ENCODE results near the gene CNNM3. TPM values are rescaled to one million over a fixed set of nuclear protein-coding genes. Genes with fewer than 3 reads are reported as not detected.
A peak's percentile ranks its signal among the peaks of the same experiment; 100 is the strongest.

CNNM3 gene
- polyA plus RNA-seq, 4 donors: 5.7 to 36.8 (median 11.3) TPM

DNA sequence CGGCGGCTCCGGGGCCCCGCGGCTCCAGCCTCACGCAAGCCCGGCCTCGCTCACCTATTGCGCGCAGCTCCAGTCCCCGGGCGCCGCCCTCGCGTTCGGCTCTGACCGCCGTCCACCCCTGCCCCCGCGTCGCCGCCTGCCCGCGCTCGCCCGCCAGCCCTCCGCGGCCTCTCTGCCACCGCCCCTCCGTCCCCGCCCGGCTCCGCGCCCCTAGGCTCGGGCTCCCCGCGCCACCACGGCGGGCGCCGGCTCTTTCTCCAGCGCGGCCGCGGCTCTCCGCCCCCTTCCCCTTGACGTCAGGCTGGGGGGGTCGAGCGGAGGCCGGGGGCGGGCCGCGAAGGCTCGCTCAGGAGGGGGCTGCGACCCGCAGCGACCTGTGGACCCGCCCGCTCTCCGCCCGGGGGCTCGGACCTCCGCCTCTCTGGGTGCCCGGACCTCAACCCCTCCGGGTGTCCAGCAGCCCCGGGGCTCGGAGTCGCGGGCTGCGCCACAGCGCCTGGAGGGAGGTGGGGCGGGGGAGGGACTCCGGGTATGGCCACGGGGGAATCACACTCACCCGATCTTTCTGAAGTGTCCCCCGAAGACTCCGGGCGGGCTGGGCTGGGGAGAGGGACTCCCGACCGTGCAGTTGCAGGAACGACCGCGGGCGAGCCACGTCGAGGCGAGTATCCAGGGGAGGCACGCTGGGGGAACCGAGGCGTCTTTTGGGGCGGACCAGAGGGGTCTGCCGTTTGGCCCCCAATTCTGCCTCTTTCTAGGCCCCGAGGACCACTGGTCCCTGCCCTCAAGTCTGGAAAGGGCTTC lies 54.0 kb downstream of the CNNM3 start, which contains the start of gene SEMA4C:
Gene SEMA4C, minus strand, starts transcription at position 259 of the 804 bp plus-strand sequence. CDS start 2,194 bp downstream, outside the sequence.
- Histone ChIP-seq H3K27me3 (ENCODE audit: control insufficient read depth in 3 of 3, insufficient read depth in 3 of 3, low read length in 3 of 3) (peaks cover 0 to 10% (median 0%) of the 10 kb centered on the region in 3 donors), H3K36me3 (ENCODE audit: control insufficient read depth in 3 of 3, insufficient read depth in 2 of 3, low read depth in 1 of 3, low read length in 3 of 3) (peaks cover 0 to 31% (median 0%) of the 10 kb centered on the region in 3 donors), H3K27ac (ENCODE audit: low read depth in 1 of 3, low read length in 2 of 3) (peak within 1 kb of the TSS; percentile 43 to 91 (median 91)), H3K4me1 (ENCODE audit: control insufficient read depth in 3 of 3, insufficient read depth in 2 of 3, low read depth in 1 of 3, low read length in 2 of 3) (peaks cover 0 to 40% (median 6%) of the 10 kb centered on the region in 3 donors), H3K9me3 (ENCODE audit: control insufficient read depth in 2 of 2, insufficient read depth in 1 of 2, low read depth in 1 of 2, low read length in 1 of 2) (no peaks in the 10 kb centered on the region), H3K4me3 (ENCODE audit: low read depth in 1 of 3, low read length in 3 of 3) (peak within 1 kb of the TSS; percentile 76 to 96 (median 81))
- FAIRE-seq: no peak
- 0 to 3% (median 1%) methylated on average over 30 to 93 of the region's 93 CpGs for WGBS, 3 donors
- peak in 1 of 2 donors; percentile 82 for DNase-seq

DNA sequence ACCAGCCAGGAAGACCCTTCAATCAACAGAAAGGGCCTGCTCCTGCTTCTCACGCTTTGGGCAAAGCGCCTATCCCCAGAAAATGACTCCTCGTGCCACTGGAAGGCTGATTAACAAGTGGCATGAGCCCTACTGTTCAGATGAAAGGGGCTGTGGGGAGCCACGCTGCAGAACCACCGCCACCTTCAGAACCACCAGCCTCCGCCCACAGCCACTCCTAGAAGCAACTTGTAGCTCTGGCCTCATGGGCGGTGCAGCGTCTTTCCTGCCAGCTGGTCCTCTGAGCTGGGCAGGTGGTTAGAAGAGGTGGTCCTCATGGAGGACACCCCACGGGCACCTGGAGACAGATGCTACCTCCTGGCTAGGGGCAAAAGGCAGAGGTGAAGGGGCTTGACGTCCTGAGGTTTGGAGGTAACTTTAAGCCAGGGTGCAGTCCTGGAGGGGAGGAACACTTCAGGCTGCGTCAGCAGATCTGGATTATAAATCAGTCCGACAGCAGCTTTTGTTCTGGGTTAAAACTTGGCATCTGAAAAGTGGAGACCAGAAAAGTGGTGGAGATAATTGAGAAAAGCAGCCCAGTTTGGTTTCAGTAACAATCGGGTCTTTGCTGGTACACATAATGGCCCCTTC lies 54.7 kb downstream of the CNNM3 start:
- 4 to 11% (median 10%) methylated on average over 13 of the region's 13 CpGs for WGBS, 3 donors
- Histone ChIP-seq H3K27ac (ENCODE audit: low read depth in 1 of 3, low read length in 2 of 3) (peak overlapping the region in 2 of 3 donors; percentile 58 to 86), H3K9me3 (ENCODE audit: control insufficient read depth in 2 of 2, insufficient read depth in 1 of 2, low read depth in 1 of 2, low read length in 1 of 2) (no peaks in the 10 kb centered on the region), H3K36me3 (ENCODE audit: control insufficient read depth in 3 of 3, insufficient read depth in 2 of 3, low read depth in 1 of 3, low read length in 3 of 3) (peaks cover 0 to 23% (median 0%) of the 10 kb centered on the region in 3 donors), H3K4me1 (ENCODE audit: control insufficient read depth in 3 of 3, insufficient read depth in 2 of 3, low read depth in 1 of 3, low read length in 2 of 3) (peaks cover 0 to 46% (median 6%) of the 10 kb centered on the region in 3 donors), H3K27me3 (ENCODE audit: control insufficient read depth in 3 of 3, insufficient read depth in 3 of 3, low read length in 3 of 3) (peaks cover 0 to 12% (median 0%) of the 10 kb centered on the region in 3 donors), H3K4me3 (ENCODE audit: low read depth in 1 of 3, low read length in 3 of 3) (peak overlapping the region; percentile 76 to 96 (median 81))
- DNase-seq (peak; percentile 43 to 68), FAIRE-seq (no peak)

DNA sequence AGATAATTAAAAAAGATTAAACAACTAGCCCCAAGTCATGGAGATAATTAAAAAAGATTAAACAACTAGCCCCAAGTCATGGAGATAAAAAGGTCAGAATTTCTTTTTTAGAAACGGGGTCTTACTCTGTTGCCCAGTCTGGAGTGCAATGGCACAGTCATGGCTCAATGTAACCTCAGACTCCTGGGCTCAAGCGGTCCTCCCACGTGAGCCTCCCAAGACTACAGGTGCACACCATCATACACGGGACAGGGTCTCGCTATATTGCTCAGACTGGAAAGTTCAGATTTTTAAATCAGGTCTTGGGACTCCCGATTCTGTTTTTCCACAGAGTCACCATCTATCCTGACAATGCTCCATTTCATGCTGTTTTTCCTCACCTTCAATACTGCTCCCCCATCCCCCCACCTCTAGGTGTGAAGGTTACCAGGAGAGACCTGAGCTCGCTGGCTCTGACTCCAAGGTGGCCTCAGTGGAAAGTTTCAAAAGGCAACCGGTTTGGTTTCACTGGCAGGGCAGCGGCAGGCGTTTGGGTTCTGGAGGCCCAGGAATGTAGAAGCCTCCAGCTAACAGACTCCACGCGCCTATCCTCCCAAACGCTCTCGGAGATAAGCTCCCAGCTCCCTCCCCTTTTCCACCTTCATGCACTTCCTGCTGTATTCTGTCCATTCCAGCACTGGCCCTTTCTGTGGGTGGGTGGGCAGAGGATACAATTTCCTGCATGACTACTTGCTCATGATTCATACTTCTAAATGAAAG lies 56.7 kb downstream of the CNNM3 start:
- FAIRE-seq (no peak), DNase-seq (no peak)
- Histone ChIP-seq H3K9me3 (ENCODE audit: control insufficient read depth in 2 of 2, insufficient read depth in 1 of 2, low read depth in 1 of 2, low read length in 1 of 2) (no peaks in the 10 kb centered on the region), H3K27me3 (ENCODE audit: control insufficient read depth in 3 of 3, insufficient read depth in 3 of 3, low read length in 3 of 3) (peaks cover 0 to 12% (median 0%) of the 10 kb centered on the region in 3 donors), H3K27ac (ENCODE audit: low read depth in 1 of 3, low read length in 2 of 3) (no peak overlapping the region), H3K4me1 (ENCODE audit: control insufficient read depth in 3 of 3, insufficient read depth in 2 of 3, low read depth in 1 of 3, low read length in 2 of 3) (peaks cover 0 to 33% (median 3%) of the 10 kb centered on the region in 3 donors), H3K4me3 (ENCODE audit: low read depth in 1 of 3, low read length in 3 of 3) (no peak overlapping the region), H3K36me3 (ENCODE audit: control insufficient read depth in 3 of 3, insufficient read depth in 2 of 3, low read depth in 1 of 3, low read length in 3 of 3) (peaks cover 0 to 3% (median 0%) of the 10 kb centered on the region in 3 donors)
- WGBS, 3 donors: 49 to 64% (median 55%) methylated on average over 14 of the region's 14 CpGs

DNA sequence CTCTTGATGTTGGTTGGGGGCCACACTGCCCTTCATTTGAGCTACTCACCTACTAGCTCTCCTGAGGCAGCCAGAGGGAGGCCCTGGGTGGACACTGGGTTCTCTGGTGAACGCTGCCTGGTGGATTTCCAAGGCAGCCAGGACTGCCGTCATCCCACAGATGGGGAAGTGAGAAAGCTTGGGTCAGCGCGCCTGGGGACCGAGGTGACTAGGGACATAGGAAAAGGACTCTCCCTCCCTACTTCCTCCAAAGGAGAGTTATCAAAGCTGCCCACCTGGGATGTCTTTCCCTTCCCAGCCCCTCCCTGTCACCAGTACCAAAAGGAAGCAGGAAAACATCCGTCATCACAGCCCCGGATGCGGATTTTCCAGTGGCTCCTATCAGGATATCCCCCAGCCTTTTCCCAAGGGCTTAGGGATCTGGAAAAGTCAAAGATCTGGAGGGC lies 57.6 kb downstream of the CNNM3 start:
- no peak for DNase-seq

GRCh38 chr2:96874198-96874831 lies 58.2 kb downstream of the CNNM3 start:
- H3K4me3 ChIP-seq (ENCODE audit: low read depth in 1 of 3, low read length in 3 of 3): no peak overlapping the region
- H3K27ac ChIP-seq (ENCODE audit: low read depth in 1 of 3, low read length in 2 of 3): peak overlapping the region in 1 of 3 donors; percentile 73
- DNase-seq (no peak), FAIRE-seq (no peak)
- no peaks in the 10 kb centered on the region for H3K36me3 ChIP-seq (ENCODE audit: control insufficient read depth in 3 of 3, insufficient read depth in 2 of 3, low read depth in 1 of 3, low read length in 3 of 3)
- H3K9me3 ChIP-seq (ENCODE audit: control insufficient read depth in 2 of 2, insufficient read depth in 1 of 2, low read depth in 1 of 2, low read length in 1 of 2): no peaks in the 10 kb centered on the region
- peaks cover 0 to 12% (median 0%) of the 10 kb centered on the region in 3 donors for H3K27me3 ChIP-seq (ENCODE audit: control insufficient read depth in 3 of 3, insufficient read depth in 3 of 3, low read length in 3 of 3)
- peaks cover 0 to 32% (median 0%) of the 10 kb centered on the region in 3 donors for H3K4me1 ChIP-seq (ENCODE audit: control insufficient read depth in 3 of 3, insufficient read depth in 2 of 3, low read depth in 1 of 3, low read length in 2 of 3)
- 26 to 50% (median 33%) methylated on average over 18 of the region's 18 CpGs for WGBS, 3 donors

More for the DNA sequence above, 57.6 kb downstream of the CNNM3 start:
- Histone ChIP-seq H3K27ac (ENCODE audit: low read depth in 1 of 3, low read length in 2 of 3) (peak overlapping the region in 1 of 3 donors; percentile 73), H3K27me3 (ENCODE audit: control insufficient read depth in 3 of 3, insufficient read depth in 3 of 3, low read length in 3 of 3) (peaks cover 0 to 12% (median 0%) of the 10 kb centered on the region in 3 donors), H3K36me3 (ENCODE audit: control insufficient read depth in 3 of 3, insufficient read depth in 2 of 3, low read depth in 1 of 3, low read length in 3 of 3) (no peaks in the 10 kb centered on the region), H3K9me3 (ENCODE audit: control insufficient read depth in 2 of 2, insufficient read depth in 1 of 2, low read depth in 1 of 2, low read length in 1 of 2) (no peaks in the 10 kb centered on the region), H3K4me1 (ENCODE audit: control insufficient read depth in 3 of 3, insufficient read depth in 2 of 3, low read depth in 1 of 3, low read length in 2 of 3) (peaks cover 0 to 32% (median 0%) of the 10 kb centered on the region in 3 donors), H3K4me3 (ENCODE audit: low read depth in 1 of 3, low read length in 3 of 3) (no peak overlapping the region)
- FAIRE-seq: no peak
- WGBS, 3 donors: 66 to 82% (median 70%) methylated on average over 8 of the region's 8 CpGs

- Histone ChIP-seq H3K36me3 (ENCODE audit: control insufficient read depth in 3 of 3, insufficient read depth in 2 of 3, low read depth in 1 of 3, low read length in 3 of 3) (no peaks in the 10 kb centered on the region), H3K4me1 (ENCODE audit: control insufficient read depth in 3 of 3, insufficient read depth in 2 of 3, low read depth in 1 of 3, low read length in 2 of 3) (peaks cover 0 to 28% (median 0%) of the 10 kb centered on the region in 3 donors), H3K27ac (ENCODE audit: low read depth in 1 of 3, low read length in 2 of 3) (peak overlapping the region in 1 of 3 donors; percentile 42), H3K4me3 (ENCODE audit: low read depth in 1 of 3, low read length in 3 of 3) (no peak overlapping the region), H3K9me3 (ENCODE audit: control insufficient read depth in 2 of 2, insufficient read depth in 1 of 2, low read depth in 1 of 2, low read length in 1 of 2) (no peaks in the 10 kb centered on the region), H3K27me3 (ENCODE audit: control insufficient read depth in 3 of 3, insufficient read depth in 3 of 3, low read length in 3 of 3) (peaks cover 0 to 12% (median 0%) of the 10 kb centered on the region in 3 donors)
- WGBS, 3 donors: 69 to 84% (median 82%) methylated on average over 12 to 14 of the region's 14 CpGs
- FAIRE-seq (no peak), DNase-seq (no peak)
Observed at GRCh38 chr2:96875498-96876268, 59.6 kb downstream of the CNNM3 start.

- Histone ChIP-seq H3K4me3 (ENCODE audit: low read depth in 1 of 3, low read length in 3 of 3) (no peak overlapping the region), H3K27me3 (ENCODE audit: control insufficient read depth in 3 of 3, insufficient read depth in 3 of 3, low read length in 3 of 3) (peaks cover 0 to 12% (median 0%) of the 10 kb centered on the region in 3 donors), H3K36me3 (ENCODE audit: control insufficient read depth in 3 of 3, insufficient read depth in 2 of 3, low read depth in 1 of 3, low read length in 3 of 3) (no peaks in the 10 kb centered on the region), H3K4me1 (ENCODE audit: control insufficient read depth in 3 of 3, insufficient read depth in 2 of 3, low read depth in 1 of 3, low read length in 2 of 3) (peaks cover 0 to 24% (median 0%) of the 10 kb centered on the region in 3 donors), H3K27ac (ENCODE audit: low read depth in 1 of 3, low read length in 2 of 3) (no peak overlapping the region), H3K9me3 (ENCODE audit: control insufficient read depth in 2 of 2, insufficient read depth in 1 of 2, low read depth in 1 of 2, low read length in 1 of 2) (no peaks in the 10 kb centered on the region)
- DNase-seq (no peak), FAIRE-seq (no peak)
- WGBS, 3 donors: 86 to 91% (median 87%) methylated on average over 16 of the region's 16 CpGs
Observed at GRCh38 chr2:96876269-96877041, 60.4 kb downstream of the CNNM3 start.
